Psoas muscle (tissue), 8 donors: ENCODE measurements around the gene SCG3. TPM values are rescaled to one million over a fixed set of nuclear protein-coding genes. Genes with fewer than 3 reads are reported as not detected.
"Not testable (repeated sequence)": the region's sequence is repeated elsewhere in the genome, so short reads cannot be mapped to it uniquely, and the experiment has no call there.

Source experiments
- ATAC-seq, 4 donors: fragments of 200-7000 bp; cut with Tn5 transposase; one replicate each; pipeline ENCODE4 v1.9.1; 2020; ENCODE audit warnings: moderate library complexity in 3 of 4, mild to moderate bottlenecking in 2 of 4
- DNase-seq, 2 donors: peaks; one replicate each; pipeline ENCODE4 v3.0.0-alpha.2; 2020
- H3K27ac ChIP-seq: fragments of 200-600 bp; one replicate; pipeline ENCODE4 v1.8.0; 2022
- H3K27me3 ChIP-seq, 3 donors: fragments of 200-600 bp in 1 of 3; one replicate each; pipeline versions ENCODE4 v1.6.1 to v1.8.0; 2013 to 2022; ENCODE audit warnings: low read length in 2 of 3, mild to moderate bottlenecking in 2 of 3, moderate library complexity in 1 of 3; ENCODE audit not compliant: insufficient read depth in 3 of 3
- H3K36me3 ChIP-seq, 2 donors: fragments of 200-600 bp in 1 of 2; one replicate each; pipeline versions ENCODE4 v1.6.1 to v1.8.0; 2013 to 2022; ENCODE audit warnings: low read depth in 1 of 2, mild to moderate bottlenecking in 1 of 2, moderate library complexity in 1 of 2; ENCODE audit not compliant: insufficient read depth in 1 of 2
- H3K4me1 ChIP-seq: fragments of 200-600 bp; one replicate; pipeline ENCODE4 v1.8.0; 2022
- H3K4me3 ChIP-seq: fragments of 200-600 bp; one replicate; pipeline ENCODE4 v1.8.0; 2022; ENCODE audit warnings: mild to moderate bottlenecking
- H3K9me3 ChIP-seq: fragments of 200-600 bp; one replicate; pipeline ENCODE4 v1.8.0; 2022
- WGBS, 3 donors: extraction: QIAGEN DNeasy Blood & Tissue Kit; methylation state at CpG; one replicate each; pipeline versions ENCODE4 v1.1.6 to v1.1.7; 2013; 5-methylcytosine and 5-hydroxymethylcytosine counted together
- intact Hi-C, 2 donors: fragments of 100-400 bp; cut with DNase I; formaldehyde crosslinking; loops; one replicate each; pipeline versions ENCODE4 v1.11.0 to v1.14.2; 2022
- polyA plus RNA-seq, 3 donors: library from polyadenylated mRNA; stranded (reverse); fragments of 200-250 nt; gene quantifications; one replicate each; pipeline ENCODE4 v1.2.3, GENCODE V29; 2013
- total RNA-seq, 4 donors: library from RNA; stranded (reverse); fragmentation: NEBNext Ultra II Directional in 2 of 4; extraction: Animal tissue kit (Norgen Biotek cat#: 25700) in 2 of 4; gene quantifications; one replicate each; pipeline versions ENCODE4 v1.2.1 to v1.2.4, GENCODE V29; 2021 to 2023
- TF ChIP-seq, protein P1 (sequence below): fragments of 200-600 bp; IDR thresholded peaks from one replicate; pipeline ENCODE4 v1.8.0; 2022; ENCODE audit warnings: antibody characterized with exemption
- donor health status: healthy with polysubstance abuse.
- donor health status: DM: no; HTN: no; CAD: no; lungs with moderate emphysema.
- donor health status: Bipolar disorder and iron deficiency.
- donor health status: healthy.
- donor health status: DM: yes; HTN: yes; CAD: no.
- donor health status: DM: no; HTN: no; CAD: no.
- donor health status: DM: no; HTN: no; CAD: no.
- donor health status: DM: yes; HTN: yes; CAD: no.

SCG3 gene
- total and polyA plus RNA-seq, 7 donors, result 0.04 to 0.07 (median 0.06) TPM; not detected in 4

DNA sequence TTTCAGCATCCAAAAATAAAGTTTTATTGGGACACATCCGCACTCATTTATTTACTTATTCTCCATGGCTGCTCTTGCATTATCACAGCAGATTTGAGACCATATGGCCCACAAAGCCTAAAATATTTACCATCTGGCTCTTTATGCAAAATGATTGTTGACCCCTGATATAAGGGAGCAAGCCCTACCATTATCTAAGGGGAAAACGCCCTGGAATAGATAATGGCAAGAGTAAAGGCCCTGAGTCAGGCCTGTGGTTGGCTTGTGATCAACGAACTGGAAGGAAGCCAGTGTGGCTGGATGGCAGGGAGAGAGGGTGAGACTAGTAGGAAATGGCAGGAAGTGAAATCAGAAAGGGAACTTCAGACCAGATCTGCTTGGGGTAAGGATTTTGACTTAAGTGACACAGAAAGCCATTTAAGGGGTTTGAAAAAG, 34.2 kb upstream of the SCG3 start:
- Histone ChIP-seq H3K4me3 (no peak overlapping the region), H3K27me3 (no peaks in the 10 kb centered on the region), H3K36me3 (no peaks in the 10 kb centered on the region), H3K9me3 (no peaks in the 10 kb centered on the region), H3K4me1 (no peaks in the 10 kb centered on the region), H3K27ac (no peak overlapping the region)
- 57 to 66% (median 58%) methylated on average over 3 of the region's 3 CpGs for WGBS, 3 donors
- TF ChIP-seq, protein P1, sequence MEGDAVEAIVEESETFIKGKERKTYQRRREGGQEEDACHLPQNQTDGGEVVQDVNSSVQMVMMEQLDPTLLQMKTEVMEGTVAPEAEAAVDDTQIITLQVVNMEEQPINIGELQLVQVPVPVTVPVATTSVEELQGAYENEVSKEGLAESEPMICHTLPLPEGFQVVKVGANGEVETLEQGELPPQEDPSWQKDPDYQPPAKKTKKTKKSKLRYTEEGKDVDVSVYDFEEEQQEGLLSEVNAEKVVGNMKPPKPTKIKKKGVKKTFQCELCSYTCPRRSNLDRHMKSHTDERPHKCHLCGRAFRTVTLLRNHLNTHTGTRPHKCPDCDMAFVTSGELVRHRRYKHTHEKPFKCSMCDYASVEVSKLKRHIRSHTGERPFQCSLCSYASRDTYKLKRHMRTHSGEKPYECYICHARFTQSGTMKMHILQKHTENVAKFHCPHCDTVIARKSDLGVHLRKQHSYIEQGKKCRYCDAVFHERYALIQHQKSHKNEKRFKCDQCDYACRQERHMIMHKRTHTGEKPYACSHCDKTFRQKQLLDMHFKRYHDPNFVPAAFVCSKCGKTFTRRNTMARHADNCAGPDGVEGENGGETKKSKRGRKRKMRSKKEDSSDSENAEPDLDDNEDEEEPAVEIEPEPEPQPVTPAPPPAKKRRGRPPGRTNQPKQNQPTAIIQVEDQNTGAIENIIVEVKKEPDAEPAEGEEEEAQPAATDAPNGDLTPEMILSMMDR, result no peak
- ATAC-seq, result no peak
- intact Hi-C loops, result no loop called here
- peak; percentile 33 to 54 for DNase-seq

GRCh38 chr15:51648101-51648500, 33.2 kb upstream of the SCG3 start:
- 71% methylated on average over 1 of the region's 1 CpG; no CpG with 5 or more reads in 2 of the 3 donors for WGBS, 3 donors
- intact Hi-C loops, result not testable (repeated sequence)

GRCh38 chr15:51648643-51649042, 32.7 kb upstream of the SCG3 start:
- H3K9me3 ChIP-seq, H3K27ac ChIP-seq, DNase-seq, H3K27me3 ChIP-seq, H3K4me3 ChIP-seq, intact Hi-C loops, H3K36me3 ChIP-seq, H3K4me1 ChIP-seq, ATAC-seq: not testable (repeated sequence)
- WGBS, 3 donors, result 73 to 79% (median 75%) methylated on average over 4 of the region's 4 CpGs

More at GRCh38 chr15:51648101-51648500, 33.2 kb upstream of the SCG3 start:
- not testable (repeated sequence) for H3K27ac ChIP-seq, H3K9me3 ChIP-seq, ATAC-seq, H3K4me3 ChIP-seq, DNase-seq, H3K36me3 ChIP-seq, H3K4me1 ChIP-seq, H3K27me3 ChIP-seq

- DNase-seq (no peak), ATAC-seq (peak; percentile 70 to 90 (median 73))
- no peaks in the 10 kb centered on the region for H3K4me1 ChIP-seq
- TF ChIP-seq, protein P1, result peak; percentile 83
- H3K27me3 ChIP-seq, result no peaks in the 10 kb centered on the region
- intact Hi-C loops, result loop anchor here (1.0 to 2.0 kb wide), 2 partner anchors 127 kb away; no protein-coding TSS in a partner anchor
- no peak overlapping the region for H3K4me3 ChIP-seq
- H3K9me3 ChIP-seq, result no peaks in the 10 kb centered on the region
- H3K27ac ChIP-seq, result no peak overlapping the region
- WGBS, 3 donors, result 41 to 44% (median 41%) methylated on average over 4 of the region's 4 CpGs
- H3K36me3 ChIP-seq, result no peaks in the 10 kb centered on the region
Observed at GRCh38 chr15:51649659-51650521, 31.4 kb upstream of the SCG3 start.

- TF ChIP-seq, protein P1, result no peak
- ATAC-seq, result no peak
- H3K36me3 ChIP-seq, result no peaks in the 10 kb centered on the region
- intact Hi-C loops, result no loop called here
- H3K27me3 ChIP-seq, result no peaks in the 10 kb centered on the region
- WGBS, 3 donors, result 84 to 86% (median 85%) methylated on average over 5 of the region's 5 CpGs
- no peaks in the 10 kb centered on the region for H3K9me3 ChIP-seq
- no peak overlapping the region for H3K4me3 ChIP-seq
- no peak for DNase-seq
- no peak overlapping the region for H3K27ac ChIP-seq
- no peaks in the 10 kb centered on the region for H3K4me1 ChIP-seq
Observed at GRCh38 chr15:51652084-51652668, 29.1 kb upstream of the SCG3 start.

- intact Hi-C loops, H3K27me3 ChIP-seq, H3K4me1 ChIP-seq, ATAC-seq, H3K27ac ChIP-seq, H3K4me3 ChIP-seq, H3K36me3 ChIP-seq, DNase-seq, H3K9me3 ChIP-seq: not testable (repeated sequence)
- WGBS, 3 donors, result 92 to 94% (median 93%) methylated on average over 24 of the region's 24 CpGs
Observed at GRCh38 chr15:51655401-51656057, 25.8 kb upstream of the SCG3 start.
